ENCODE results near the gene STAC2. TPM values are rescaled to one million over a fixed set of nuclear protein-coding genes. Genes with fewer than 3 reads are reported as not detected.

STAC2 gene
- total and polyA plus RNA-seq, 9 of the 15 experiments (the other 6 are each of a cell fraction or from before 2014, with no cell fraction given), result not detected

DNA sequence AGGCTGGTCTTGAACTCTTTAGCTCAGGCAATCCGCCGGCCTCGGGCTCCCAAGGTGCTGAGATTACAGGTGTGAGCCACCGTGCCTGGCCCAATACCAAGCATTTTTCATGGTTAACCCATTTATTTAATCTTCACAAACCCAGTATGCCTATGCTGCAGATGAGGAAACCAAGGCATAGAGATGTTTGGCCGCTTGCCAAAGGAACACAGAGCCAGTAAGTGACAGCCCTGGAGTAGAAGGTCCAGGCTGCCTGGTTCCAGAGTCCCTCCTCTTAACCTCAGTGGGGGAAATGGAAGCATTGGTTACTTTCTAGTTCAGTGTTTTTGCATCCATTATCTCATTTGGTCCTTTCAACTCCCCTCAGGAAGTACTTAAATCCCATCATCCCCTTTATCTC is 44.4 kb downstream of the STAC2 start:
- intact Hi-C loops (cut with micrococcal nuclease) (no loop called here), in situ Hi-C loops (cut with MboI) (no loop called here)
- H3K4me1 ChIP-seq (replicated peaks in 1 of 2; ENCODE audit: control insufficient read depth in 2 of 2, insufficient read depth in 2 of 2, low read length in 2 of 2), result peaks cover 0 to 10% of the 10 kb centered on the region in 2 experiments; a peak in 4 of 5 replicates
- H3K4me3 ChIP-seq, result no peak overlapping the region
- no peak overlapping the region for H3K27ac ChIP-seq (ENCODE audit: extremely low read depth, low read depth, low read length)
- H4K20me1 ChIP-seq (replicated peaks; ENCODE audit: control insufficient read depth, insufficient read depth, low read length), result no peaks in the 10 kb centered on the region; the same call in 1 of the 2 replicates
- H3K4me2 ChIP-seq (ENCODE audit: insufficient read depth, low read length), result no peak overlapping the region
- no peaks in the 10 kb centered on the region for H3K27me3 ChIP-seq (ENCODE audit: control insufficient read depth in 2 of 2, insufficient read depth in 2 of 2, low read length in 2 of 2)
- H3K36me3 ChIP-seq (ENCODE audit: control insufficient read depth, insufficient read depth, low read length), result peaks cover 31% of the 10 kb centered on the region; the same call in 2 of the 3 replicates
- DNase-seq (ENCODE audit: extremely low read depth in 1 of 4, low spot score in 3 of 4) (no peak), FAIRE-seq (no peak), ATAC-seq (no peak)
- H2AFZ ChIP-seq (ENCODE audit: low read depth, low read length), result no peak overlapping the region
- POLR2A ChIA-PET, result interaction anchor here (0.6 kb wide), 1 partner anchor 11 kb away, joined by 4 read pairs; no protein-coding TSS in a partner anchor
- no TSS peak for BruUV-seq (replicated peaks)
- no peaks in the 10 kb centered on the region for H3K79me2 ChIP-seq (ENCODE audit: control insufficient read depth, insufficient read depth, low read length)
- no peaks in the 10 kb centered on the region for H3K9me3 ChIP-seq (replicated peaks; ENCODE audit: control insufficient read depth, insufficient read depth, low read depth, low read length)
- H3K9ac ChIP-seq (ENCODE audit: insufficient read depth in 1 of 2, low read depth in 2 of 2, low read length in 2 of 2), result no peak overlapping the region
- H3K9me1 ChIP-seq (ENCODE audit: control insufficient read depth, insufficient read depth, low read length), result no peaks in the 10 kb centered on the region
- CTCF ChIA-PET (ENCODE audit: low intra/inter-chr PET ratio), result no interaction called here
- TF ChIP-seq NFIC (IDR thresholded peaks at IDR 0.05) (peak; percentile 86), ZNF408 (CRISPR knock-in tag; IDR thresholded peaks at IDR 0.05; ENCODE audit: low read depth) (no peak), CBX3 (IDR thresholded peaks at IDR 0.05; ENCODE audit: borderline replicate concordance in 1 of 2, low read length in 2 of 2) (no peak), NFIX (CRISPR knock-in tag; IDR thresholded peaks at IDR 0.05; ENCODE audit: low read depth) (peak; percentile 61; the same call in 1 of the 2 replicates)
- 73% methylated on average over 5 of the region's 5 CpGs for WGBS (ENCODE audit: insufficient coverage, low coverage, missing lambda C conversion rate)

DNA sequence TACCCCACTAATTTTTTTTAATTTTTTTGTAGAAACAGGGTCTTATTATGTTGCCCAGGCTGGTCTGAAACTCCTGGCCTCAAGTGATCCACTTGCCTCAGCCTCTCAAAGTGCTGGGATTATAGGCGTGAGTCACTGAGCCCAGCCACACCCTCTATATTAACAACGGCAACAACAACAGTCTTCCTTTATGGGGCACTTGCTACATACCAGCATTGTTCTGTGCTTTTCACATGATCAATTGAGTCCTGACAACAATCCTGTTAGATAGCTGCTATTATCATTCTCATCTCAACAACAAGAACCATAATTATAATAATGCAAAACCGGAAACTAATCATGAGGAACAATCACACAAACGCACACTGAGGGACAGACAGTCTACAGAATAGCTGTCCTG is 47.2 kb downstream of the STAC2 start:
- no TSS peak for BruUV-seq (replicated peaks)
- H3K27ac ChIP-seq (ENCODE audit: extremely low read depth, low read depth, low read length), result no peak overlapping the region; the same call in 2 of the 3 replicates

More for the DNA sequence above, 47.2 kb downstream of the STAC2 start:
- POLR2A ChIA-PET, result interaction anchor here (1.0 to 1.5 kb wide), 3 partner anchors 12 to 22 kb away, joined by 3 to 4 read pairs (median 4); partner anchors contain the start of genes ARL5C and RPL19
- H3K4me3 ChIP-seq, result no peak overlapping the region
- H3K9me1 ChIP-seq (ENCODE audit: control insufficient read depth, insufficient read depth, low read length), result peaks cover 5% of the 10 kb centered on the region
- H3K36me3 ChIP-seq (ENCODE audit: control insufficient read depth, insufficient read depth, low read length), result peaks cover 21% of the 10 kb centered on the region; the same call in 2 of the 3 replicates
- DNase-seq (ENCODE audit: extremely low read depth in 1 of 4, low spot score in 3 of 4) (no peak), ATAC-seq (no peak), FAIRE-seq (no peak)
- peaks cover 6% of the 10 kb centered on the region for H4K20me1 ChIP-seq (replicated peaks; ENCODE audit: control insufficient read depth, insufficient read depth, low read length)
- no peaks in the 10 kb centered on the region for H3K27me3 ChIP-seq (ENCODE audit: control insufficient read depth in 2 of 2, insufficient read depth in 2 of 2, low read length in 2 of 2)
- H3K4me1 ChIP-seq (replicated peaks in 1 of 2; ENCODE audit: control insufficient read depth in 2 of 2, insufficient read depth in 2 of 2, low read length in 2 of 2), result peaks cover 7 to 33% of the 10 kb centered on the region in 2 experiments
- in situ Hi-C loops (cut with MboI), result no loop called here
- H3K79me2 ChIP-seq (ENCODE audit: control insufficient read depth, insufficient read depth, low read length), result no peaks in the 10 kb centered on the region
- no peak overlapping the region for H3K9ac ChIP-seq (ENCODE audit: insufficient read depth in 1 of 2, low read depth in 2 of 2, low read length in 2 of 2)
- H3K4me2 ChIP-seq (ENCODE audit: insufficient read depth, low read length), result no peak overlapping the region
- intact Hi-C loops (cut with micrococcal nuclease), result no loop called here
- H3K9me3 ChIP-seq (replicated peaks; ENCODE audit: control insufficient read depth, insufficient read depth, low read depth, low read length), result no peaks in the 10 kb centered on the region
- CTCF ChIA-PET (ENCODE audit: low intra/inter-chr PET ratio), result no interaction called here
- no peak overlapping the region for H2AFZ ChIP-seq (ENCODE audit: low read depth, low read length)
- 35% methylated on average over 4 of the region's 4 CpGs for WGBS (ENCODE audit: insufficient coverage, low coverage, missing lambda C conversion rate)
- TF ChIP-seq ZNF174 (CRISPR knock-in tag; IDR thresholded peaks at IDR 0.05) (no peak), FOSL1 (tag; conservative IDR thresholded peaks at IDR 0.05) (peak; percentile 66), RUNX1 (IDR thresholded peaks at IDR 0.05; ENCODE audit: low read depth) (no peak), SUPT5H (IDR thresholded peaks at IDR 0.05) (no peak)
- TF ChIP-seq, protein P1, sequence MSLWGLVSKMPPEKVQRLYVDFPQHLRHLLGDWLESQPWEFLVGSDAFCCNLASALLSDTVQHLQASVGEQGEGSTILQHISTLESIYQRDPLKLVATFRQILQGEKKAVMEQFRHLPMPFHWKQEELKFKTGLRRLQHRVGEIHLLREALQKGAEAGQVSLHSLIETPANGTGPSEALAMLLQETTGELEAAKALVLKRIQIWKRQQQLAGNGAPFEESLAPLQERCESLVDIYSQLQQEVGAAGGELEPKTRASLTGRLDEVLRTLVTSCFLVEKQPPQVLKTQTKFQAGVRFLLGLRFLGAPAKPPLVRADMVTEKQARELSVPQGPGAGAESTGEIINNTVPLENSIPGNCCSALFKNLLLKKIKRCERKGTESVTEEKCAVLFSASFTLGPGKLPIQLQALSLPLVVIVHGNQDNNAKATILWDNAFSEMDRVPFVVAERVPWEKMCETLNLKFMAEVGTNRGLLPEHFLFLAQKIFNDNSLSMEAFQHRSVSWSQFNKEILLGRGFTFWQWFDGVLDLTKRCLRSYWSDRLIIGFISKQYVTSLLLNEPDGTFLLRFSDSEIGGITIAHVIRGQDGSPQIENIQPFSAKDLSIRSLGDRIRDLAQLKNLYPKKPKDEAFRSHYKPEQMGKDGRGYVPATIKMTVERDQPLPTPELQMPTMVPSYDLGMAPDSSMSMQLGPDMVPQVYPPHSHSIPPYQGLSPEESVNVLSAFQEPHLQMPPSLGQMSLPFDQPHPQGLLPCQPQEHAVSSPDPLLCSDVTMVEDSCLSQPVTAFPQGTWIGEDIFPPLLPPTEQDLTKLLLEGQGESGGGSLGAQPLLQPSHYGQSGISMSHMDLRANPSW (CRISPR knock-in tag; IDR thresholded peaks at IDR 0.05), result no peak
- TF ChIP-seq, protein P2, sequence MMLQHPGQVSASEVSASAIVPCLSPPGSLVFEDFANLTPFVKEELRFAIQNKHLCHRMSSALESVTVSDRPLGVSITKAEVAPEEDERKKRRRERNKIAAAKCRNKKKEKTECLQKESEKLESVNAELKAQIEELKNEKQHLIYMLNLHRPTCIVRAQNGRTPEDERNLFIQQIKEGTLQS (IDR thresholded peaks at IDR 0.05), result 0 out of 2 replicates have a peak, but pooled peaks have one; percentile 13
- TF ChIP-seq, protein P2 (CRISPR knock-in tag; conservative IDR thresholded peaks at IDR 0.05), result no peak

All from K562 (cell line).